ENCODE results near the gene SF3B2.
"Not testable (repeated sequence)": the region's sequence is repeated elsewhere in the genome, so short reads cannot be mapped to it uniquely, and the experiment has no call there.

The SF3B2 gene, protein sequence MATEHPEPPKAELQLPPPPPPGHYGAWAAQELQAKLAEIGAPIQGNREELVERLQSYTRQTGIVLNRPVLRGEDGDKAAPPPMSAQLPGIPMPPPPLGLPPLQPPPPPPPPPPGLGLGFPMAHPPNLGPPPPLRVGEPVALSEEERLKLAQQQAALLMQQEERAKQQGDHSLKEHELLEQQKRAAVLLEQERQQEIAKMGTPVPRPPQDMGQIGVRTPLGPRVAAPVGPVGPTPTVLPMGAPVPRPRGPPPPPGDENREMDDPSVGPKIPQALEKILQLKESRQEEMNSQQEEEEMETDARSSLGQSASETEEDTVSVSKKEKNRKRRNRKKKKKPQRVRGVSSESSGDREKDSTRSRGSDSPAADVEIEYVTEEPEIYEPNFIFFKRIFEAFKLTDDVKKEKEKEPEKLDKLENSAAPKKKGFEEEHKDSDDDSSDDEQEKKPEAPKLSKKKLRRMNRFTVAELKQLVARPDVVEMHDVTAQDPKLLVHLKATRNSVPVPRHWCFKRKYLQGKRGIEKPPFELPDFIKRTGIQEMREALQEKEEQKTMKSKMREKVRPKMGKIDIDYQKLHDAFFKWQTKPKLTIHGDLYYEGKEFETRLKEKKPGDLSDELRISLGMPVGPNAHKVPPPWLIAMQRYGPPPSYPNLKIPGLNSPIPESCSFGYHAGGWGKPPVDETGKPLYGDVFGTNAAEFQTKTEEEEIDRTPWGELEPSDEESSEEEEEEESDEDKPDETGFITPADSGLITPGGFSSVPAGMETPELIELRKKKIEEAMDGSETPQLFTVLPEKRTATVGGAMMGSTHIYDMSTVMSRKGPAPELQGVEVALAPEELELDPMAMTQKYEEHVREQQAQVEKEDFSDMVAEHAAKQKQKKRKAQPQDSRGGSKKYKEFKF
- 94.0 to 234 (median 163) reads per million in 18 experiments for total RNA-seq

DNA sequence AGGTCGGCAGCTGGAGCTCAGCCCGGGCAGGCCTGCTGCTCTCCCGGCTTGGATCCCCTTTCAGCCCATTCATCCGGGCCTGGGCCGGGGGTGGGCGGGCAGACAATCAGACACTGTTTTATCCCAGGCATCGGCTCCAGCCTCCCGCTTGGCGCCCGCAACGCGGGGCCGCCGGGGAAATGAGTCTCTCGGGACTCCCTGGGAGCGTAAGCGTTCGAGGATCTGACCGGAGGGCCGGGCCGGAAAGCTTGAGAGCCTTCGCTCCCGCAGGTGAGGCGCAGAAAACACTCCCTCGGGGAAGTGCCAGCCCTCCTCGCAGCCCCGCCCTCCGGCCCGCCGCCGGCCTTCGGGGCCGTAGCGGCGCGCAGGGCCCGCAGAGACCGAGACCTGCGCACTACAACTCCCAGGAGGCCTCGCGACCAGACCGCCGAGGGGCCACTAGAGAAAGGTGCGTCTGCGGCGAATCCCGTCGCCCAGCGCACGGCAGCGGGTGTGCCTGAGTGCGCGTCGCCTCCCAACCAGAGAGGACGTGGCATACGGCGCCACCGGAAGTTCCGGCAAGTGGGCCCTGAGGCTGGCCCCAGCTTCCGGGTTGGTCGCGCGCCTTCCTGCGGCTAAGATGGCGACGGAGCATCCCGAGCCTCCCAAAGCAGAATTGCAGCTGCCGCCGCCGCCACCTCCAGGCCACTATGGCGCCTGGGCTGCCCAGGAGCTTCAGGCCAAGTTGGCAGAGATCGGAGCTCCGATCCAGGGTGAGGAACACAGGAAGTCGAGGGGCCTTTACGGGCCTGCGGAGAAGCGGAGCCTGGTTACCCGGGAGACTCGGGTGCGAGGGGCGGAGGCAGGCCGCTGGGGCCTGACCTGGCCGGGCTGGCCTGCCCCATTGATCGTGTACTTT is at the start of gene SF3B2:
Gene SF3B2 (plus strand): TSS at position 599 of the 898 bp plus-strand sequence. CDS start 21 bp downstream, at position 620.
- DNase-seq = peak; percentile 97 to 99

DNA sequence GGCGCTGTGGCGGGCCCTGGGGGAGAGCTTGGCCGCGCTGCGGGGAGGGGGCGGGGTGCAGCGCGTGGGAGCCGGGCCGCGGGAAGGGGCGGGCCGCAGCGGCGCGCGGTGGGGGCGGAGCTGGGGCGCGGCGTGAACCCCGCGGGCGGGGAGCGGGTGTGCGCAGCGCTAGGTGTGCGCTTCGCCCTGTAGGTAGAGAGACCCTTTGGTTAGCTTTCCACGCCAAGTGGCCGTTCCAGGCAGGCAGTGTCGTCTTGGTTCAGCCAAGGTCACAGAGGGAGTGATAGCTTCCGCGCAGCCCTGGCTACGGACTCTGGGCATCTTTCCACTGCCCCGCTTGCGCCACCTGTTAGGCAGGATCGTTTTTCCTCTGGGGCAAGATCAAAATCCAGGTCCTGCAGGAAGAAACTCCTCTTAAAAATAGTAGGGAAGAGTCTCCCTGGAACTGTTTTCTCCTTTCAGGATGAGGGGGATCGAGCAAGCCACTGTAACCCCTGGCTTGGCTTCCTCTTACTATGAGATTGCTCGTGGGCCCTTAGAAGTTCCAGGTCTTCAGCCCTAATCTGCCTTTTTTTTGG is 49.4 kb upstream of the SF3B2 start:
- no peak for DNase-seq

DNA sequence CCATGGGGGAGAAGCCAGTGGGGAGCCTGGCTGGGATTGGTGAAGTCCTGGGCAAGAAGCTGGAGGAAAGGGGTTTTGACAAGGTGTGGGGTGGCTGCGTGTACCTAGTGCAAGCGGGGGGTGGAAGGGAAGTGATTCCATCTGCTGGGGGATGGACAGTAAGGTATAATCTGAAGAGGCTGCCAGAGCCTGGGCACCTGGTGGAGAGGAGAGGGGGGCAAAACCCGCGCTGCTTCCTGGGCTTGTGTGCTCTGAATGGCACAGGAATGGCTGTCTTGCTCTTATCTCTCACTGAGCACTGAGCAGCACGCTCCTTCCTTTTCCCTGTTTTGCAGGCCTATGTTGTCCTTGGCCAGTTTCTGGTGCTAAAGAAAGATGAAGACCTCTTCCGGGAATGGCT is 48.9 kb upstream of the SF3B2 start:
- DNase-seq = no peak

DNA sequence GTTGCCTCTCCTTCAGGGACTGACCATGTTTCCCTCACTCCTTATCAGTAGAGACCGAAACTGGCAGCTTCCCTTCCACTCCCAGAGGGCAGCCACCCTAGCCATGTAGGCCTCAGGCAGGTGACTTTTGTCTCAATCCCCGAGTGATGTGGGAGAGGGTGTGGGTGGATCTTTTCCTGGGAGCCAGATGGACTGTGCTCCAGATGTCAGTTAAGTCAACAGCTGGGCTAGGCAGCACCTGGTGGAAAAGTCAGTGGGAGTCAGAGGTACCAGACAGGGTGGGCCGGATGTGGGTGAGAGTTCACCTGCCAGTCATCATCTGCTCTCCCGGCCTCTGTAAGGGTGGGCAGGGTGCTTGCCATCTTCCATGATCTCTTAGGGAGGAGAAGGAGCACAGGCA is 48.0 kb upstream of the SF3B2 start:
- DNase-seq = no peak

DNA sequence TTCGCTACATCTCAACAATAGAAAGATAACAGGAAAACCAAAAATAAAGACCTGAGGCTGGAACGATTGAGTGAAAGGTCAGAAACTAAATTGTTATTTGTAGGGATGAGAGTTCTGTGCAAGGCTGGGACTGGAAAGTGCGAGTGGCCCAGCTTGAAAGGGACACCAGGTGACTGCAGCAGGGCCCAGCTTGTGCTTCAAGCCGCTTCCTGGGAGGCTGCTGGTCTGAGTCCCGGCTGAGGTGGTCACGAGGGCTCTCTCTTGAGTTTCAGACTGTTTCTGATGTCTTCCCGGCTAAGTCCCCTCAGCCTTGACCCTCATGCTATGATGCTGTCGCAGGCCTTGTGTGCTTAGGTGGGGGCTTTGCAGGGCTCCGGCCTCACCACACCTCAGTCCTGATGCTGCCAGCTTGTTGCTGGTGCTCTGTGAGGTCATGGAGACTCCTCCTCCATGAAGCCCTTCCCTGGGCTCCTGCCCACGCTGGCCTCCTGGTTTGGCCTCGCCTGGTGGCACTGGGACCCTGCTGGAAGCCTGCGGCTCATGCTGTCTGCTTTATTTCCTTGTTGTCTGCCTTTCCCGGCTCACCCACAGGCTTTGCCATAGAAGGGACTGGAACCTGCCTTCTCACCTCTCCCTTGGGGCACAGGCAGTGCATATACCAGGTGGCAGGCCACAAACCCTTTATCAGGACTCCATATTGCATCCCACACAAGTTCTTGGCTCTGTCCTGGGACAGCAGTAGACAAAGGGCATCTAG is 45.9 kb upstream of the SF3B2 start:
- no peak for DNase-seq

DNA sequence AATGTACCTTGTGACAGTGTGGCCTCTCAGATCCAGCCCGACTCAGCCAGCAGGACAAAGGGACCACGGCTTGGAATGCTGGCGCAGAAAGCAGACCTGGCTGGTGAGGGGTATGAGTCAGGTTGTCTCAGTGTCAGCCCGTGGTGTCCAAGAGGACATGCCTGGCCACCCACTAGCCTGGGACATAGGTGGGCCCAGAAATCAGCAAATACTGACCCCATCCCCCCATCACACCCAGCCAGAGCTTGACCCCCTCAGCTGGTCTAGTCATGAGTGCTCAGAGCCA is 45.3 kb upstream of the SF3B2 start:
- DNase-seq = no peak

DNA sequence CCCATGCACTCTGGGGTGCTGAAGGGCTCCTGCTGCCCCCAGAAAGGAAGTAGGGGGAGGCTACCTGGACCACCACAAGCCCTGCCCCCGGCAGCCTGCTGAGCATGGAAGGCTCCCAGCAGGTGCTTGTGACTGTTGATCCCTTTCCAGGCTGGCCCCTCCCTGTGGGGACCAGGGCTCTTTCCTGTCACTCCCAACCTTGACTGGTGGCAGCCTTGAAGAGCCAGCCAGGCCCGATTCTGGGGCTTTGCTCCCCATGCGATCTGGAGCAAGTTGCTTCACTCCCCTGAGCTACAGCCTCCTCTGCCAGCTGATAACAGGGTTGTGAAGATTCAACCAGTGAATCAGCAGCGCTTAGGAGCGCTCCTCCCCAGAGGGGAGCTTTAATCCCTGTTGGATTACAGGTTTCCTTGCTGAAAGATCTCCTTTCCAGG is 44.9 kb upstream of the SF3B2 start:
- no peak for DNase-seq

DNA sequence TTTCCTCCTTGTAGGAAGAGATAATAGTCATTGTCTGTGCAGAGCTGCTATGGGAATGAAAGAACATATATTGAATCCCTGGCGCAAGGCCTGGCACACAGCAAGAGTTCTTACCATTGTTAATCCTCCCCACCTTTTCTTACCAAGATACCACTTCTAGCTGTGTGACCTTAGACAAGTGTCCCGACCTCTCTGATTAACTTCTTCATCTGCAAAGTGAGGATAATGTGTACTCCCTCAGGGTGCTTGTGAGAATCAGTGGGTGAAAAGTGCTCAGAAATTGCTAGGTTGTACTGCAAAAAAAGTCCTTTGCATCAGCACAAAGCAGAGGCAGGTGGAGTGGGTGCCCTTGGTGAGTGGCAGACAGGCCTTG is 44.1 kb upstream of the SF3B2 start:
- no peak for DNase-seq

DNA sequence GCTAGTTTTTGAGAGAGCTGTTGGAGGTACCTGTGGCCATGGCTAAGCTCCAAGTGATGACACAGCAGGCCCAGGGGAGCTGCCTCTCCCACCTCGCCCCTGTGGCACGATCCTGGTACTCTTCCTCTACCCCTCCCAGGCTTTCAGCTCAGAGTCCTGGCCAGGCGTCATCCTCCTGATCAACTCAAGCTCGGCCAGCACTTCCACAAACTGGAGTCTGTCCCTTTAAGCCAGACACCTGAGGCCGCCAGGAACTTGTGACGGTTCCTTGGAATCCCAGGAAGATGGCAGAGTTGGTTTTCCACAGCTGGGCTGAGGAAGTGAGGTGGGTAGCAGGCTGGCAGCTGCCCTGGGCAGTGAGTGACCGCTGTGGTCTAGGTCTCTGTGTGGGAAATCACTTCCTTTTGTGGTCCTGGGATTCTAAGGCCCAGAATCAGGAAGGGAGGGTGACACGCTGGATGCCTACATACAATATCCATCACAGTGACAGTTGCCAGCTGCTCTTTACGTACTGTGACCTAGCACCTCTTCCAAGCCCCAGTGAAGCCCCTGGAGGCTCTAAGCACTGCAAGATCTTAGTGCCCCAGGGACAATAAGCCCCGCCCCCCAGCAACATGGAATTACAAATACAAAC is 43.6 kb upstream of the SF3B2 start:
- peak; percentile 34 to 57 for DNase-seq

DNA sequence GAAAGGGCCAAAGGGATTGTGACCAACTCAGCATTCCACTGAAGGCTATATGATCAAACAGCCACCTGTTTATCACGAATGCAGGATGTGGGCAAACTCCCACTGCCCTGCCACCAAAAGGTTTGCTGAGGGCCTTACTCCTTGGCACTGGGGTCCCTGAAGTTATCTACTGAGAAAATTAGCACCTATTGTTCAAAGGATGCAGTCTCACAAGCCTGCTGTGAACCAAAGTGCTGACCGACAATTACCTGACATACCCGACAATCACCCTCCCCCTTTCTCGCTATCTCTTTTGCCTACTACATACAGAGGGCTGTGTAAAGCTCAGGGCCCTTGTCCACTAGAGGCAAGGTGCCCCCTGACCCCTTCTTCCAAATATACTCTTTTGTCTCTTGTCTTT is 42.1 kb upstream of the SF3B2 start:
- not testable (repeated sequence) for DNase-seq

DNA sequence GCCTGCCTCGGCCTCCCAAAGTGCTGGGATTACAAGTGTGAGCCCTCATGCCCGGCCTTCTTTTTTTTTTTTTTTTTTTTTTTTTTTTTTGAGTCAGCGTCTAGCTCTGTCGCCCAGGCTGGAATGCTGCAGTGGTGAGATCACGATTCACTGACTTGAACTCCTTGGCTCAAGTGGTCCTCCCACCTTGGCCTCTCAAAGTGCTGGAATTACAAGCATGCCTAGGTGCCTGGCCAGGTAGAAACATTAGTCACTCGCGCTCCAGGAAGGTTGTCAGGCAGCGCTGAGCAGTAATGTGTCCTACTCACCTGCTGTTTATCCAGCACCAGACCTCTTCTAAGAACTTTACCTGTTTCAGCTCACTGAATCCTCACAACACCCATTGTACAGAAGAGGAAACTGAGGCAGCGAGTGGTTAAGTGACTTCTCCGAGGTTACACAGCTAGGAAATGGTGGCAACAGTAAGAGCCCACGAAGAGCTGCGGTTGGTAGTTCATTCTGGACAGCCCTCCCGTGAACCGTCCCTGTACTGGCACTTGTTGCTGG is 40.9 kb upstream of the SF3B2 start:
- DNase-seq = no peak

DNA sequence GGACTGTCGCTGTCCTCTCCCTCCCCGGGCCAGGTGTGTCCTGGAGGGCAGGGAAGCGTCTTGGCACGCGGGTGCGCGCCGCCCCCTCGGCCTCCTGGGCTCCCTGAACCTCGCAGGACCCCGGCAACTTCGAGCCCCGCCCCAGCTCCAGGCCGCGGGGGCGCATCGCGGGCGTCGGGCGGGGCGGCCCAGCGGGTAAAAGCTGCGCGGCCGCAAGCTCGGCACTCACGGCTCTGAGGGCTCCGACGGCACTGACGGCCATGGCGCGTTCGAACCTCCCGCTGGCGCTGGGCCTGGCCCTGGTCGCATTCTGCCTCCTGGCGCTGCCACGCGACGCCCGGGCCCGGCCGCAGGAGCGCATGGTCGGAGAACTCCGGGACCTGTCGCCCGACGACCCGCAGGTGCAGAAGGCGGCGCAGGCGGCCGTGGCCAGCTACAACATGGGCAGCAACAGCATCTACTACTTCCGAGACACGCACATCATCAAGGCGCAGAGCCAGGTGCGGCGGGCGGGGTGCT is 40.3 kb upstream of the SF3B2 start, which contains the start of gene CST6:
Gene CST6 (plus strand): TSS at position 224 of the 519 bp plus-strand sequence. CDS start 37 bp downstream, at position 261.
- no peak for DNase-seq

DNA sequence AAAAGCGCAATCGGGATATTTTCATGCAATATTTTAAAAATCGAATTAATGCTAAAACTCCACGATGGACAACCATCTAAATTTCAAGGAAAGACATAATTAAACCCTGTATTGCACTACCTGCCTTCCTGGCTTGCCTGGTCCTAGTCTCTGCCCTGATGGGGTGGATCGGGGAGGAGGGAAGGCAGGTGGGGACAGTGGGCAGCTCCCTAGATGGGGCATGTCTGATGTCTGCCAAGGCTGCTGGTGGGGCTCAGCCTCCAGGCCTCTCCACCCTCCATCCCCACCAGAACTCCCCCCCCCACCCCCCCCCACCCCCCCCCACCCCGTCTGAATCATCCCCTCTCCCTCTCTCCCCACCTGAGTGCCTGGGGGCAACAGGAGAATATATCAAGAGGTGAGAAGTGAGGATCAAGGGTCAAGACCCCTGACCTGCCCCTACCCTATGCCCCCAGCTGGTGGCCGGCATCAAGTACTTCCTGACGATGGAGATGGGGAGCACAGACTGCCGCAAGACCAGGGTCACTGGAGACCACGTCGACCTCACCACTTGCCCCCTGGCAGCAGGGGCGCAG is 39.7 kb upstream of the SF3B2 start:
- no peak for DNase-seq

DNA sequence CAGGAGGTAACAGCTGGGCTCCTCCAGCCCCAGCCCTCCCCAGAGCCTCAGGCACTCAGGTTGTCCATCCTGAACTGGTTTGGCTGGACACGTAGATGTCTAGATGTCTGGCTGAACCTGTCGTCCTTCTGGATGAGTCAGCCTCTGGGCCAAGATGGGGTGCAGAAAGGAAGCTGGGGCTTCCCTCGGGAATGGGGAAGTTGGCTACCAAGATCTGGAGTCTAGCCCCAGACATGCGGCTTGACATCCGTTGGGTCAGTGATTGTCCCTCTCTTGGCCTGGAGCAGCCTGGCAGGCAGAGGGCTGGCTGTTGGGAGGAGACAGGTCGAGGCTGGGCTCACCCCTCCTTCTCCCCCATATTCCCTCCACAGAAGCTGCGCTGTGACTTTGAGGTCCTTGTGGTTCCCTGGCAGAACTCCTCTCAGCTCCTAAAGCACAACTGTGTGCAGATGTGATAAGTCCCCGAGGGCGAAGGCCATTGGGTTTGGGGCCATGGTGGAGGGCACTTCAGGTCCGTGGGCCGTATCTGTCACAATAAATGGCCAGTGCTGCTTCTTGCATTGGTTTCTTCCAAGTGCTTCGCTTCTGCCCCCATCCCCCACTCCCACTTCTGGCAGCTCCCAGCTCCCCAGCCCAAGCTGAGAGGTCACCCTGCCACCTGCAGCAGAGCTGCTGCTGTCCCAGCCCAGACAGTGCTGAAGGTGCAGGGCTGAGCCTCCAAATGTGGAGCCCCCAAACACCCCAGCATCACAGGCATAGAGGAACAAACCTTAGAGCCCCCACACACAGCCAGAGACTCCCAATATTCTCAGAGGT is 39.0 kb upstream of the SF3B2 start:
- peak; percentile 74 to 81 for DNase-seq

DNA sequence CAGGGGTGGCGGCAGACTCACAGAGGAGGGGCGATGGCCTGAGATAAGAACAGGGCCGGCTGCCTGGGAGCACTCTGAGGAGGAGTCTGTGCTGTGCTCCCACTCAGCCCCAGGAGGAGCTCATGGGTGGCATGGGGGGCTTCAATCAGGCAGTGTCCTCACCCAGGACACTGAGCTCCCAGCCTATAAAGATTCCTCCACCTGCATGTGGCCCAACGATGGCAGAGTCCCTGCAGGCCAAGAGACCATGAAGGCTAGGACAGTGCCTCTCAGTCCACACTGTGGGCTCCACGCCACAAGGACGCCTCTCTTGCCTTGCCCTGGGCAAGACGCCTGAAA is 38.4 kb upstream of the SF3B2 start:
- DNase-seq = no peak

DNA sequence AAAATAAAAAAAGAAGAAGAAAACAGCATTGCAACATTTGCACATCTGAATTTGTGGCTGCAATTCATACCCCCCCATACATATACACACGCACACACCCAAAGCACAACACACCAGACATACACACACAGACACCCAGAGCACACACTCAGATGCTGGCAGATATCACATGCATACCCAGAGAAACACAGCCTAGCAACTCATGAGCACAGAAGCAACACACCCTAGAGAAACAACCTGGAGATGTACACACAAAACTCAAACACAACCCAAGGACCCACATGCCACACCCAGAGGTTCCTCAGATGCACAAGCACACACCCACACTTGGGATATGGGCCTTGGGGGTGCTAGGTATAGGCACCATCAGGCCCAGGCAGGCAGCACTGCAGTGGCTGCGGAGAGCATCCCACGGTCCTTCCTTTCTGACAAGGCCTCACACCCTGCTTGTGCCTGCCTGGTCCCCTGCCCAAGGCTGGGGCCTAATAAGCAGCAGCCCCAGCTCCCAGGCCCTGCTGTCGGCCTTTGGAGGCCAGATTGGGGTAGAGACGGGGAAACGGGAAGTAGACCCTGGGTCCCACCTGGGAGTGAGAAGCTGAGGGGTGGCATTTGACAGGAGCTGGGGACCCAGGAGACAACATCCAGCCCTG is 37.2 kb upstream of the SF3B2 start:
- DNase-seq = peak in 1 of 2 donors; percentile 15

DNA sequence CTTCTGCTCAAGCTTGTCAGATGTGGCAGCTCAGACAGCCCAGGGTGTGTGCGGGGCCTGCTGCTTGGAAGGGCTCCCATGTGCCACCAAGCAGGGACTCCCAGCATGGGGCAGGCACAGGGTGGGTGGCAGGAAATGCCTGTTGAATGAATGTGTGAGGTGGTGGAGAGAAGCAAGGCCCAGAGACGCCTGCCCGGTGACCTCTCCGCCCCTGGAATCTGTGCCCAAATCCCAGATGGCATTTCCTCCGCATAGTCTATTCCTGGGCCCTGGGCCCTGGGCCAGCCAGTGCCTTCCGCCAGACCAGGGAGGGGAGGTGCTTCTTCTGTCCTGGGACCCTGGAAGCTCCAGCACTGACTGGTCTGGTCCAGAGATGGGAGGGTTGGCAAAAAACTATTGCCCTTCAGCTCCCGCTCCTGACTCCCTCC is 36.7 kb upstream of the SF3B2 start:
- no peak for DNase-seq

DNA sequence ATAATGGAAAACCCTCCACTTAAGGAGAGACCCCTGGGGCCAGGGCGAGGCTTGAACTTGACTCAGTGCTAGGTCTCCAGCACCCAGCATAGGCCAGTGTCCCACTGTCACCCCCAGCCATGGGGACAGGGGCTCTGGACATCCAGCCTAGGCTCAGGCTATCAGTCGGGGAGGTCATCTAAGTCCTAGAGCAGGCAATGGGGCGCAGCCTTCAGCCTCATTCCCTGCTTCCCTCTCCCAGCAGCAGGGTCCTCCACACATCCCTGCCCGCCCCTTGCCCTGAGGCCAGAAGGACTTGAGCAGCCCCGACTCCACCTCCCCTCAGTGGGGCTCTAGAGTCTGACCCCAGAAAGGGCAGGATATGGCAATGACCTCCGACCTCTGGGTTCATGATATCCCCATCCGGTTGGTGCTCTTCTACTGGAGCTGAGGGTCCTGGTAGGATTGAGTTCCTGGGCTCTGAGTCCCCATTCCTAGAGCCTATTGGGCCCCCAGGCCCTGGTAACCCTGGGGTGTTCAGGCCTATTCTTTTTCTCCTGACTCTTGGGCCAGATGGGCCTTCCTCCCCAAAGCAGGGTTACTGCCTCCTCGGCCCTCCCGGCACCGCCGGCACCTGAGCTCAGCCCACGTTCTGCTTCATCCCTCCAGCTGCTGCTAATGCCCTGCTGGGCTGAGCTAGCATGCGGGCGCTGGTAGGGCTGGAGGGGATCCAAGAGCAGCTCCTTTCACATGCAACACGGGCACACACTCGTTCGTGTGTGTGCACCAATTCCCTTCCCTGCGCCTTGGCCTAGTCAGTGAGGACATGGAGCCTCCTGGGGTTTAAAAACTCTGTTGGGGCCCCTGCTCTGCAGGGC is 36.0 kb upstream of the SF3B2 start:
- DNase-seq = no peak
